ENCODE results near the gene IPO8. TPM values are rescaled to one million over a fixed set of nuclear protein-coding genes. Genes with fewer than 3 reads are reported as not detected.

IPO8 gene
- total RNA-seq, 4 donors from 2014 or later = 24.0 to 49.8 (median 34.4) TPM

DNA sequence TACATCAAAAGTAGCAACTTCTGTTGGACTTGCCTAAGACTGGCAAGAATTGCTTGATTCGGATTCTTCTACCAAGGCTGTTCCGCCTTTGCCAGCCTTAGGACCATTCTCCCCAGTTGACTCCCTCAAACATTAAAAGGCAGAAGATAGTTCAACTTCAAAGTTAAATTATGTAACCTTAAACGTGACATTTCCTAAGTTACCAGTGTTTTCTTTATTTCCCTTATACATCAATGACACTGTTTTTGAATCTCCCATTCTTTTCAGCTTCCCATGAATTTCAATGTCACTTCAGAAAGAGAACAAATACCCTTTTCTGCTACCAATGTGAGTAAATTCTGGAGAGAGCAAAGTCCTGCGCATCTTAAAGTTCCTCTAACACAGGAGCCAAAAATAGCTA lies 33.9 kb upstream of the IPO8 start:
- no peak overlapping the region for H3K4me3 ChIP-seq
- no peak for DNase-seq (ENCODE audit: low spot score in 2 of 2)
- 91% methylated on average over 4 of the region's 4 CpGs for WGBS
- H3K27me3 ChIP-seq = no peaks in the 10 kb centered on the region
- TF ChIP-seq POLR2A (IDR thresholded peaks at IDR 0.05) (no peak), POLR2AphosphoS5 (IDR thresholded peaks at IDR 0.05) (no peak), EP300 (IDR thresholded peaks at IDR 0.05) (no peak)
- TF ChIP-seq, protein P1, sequence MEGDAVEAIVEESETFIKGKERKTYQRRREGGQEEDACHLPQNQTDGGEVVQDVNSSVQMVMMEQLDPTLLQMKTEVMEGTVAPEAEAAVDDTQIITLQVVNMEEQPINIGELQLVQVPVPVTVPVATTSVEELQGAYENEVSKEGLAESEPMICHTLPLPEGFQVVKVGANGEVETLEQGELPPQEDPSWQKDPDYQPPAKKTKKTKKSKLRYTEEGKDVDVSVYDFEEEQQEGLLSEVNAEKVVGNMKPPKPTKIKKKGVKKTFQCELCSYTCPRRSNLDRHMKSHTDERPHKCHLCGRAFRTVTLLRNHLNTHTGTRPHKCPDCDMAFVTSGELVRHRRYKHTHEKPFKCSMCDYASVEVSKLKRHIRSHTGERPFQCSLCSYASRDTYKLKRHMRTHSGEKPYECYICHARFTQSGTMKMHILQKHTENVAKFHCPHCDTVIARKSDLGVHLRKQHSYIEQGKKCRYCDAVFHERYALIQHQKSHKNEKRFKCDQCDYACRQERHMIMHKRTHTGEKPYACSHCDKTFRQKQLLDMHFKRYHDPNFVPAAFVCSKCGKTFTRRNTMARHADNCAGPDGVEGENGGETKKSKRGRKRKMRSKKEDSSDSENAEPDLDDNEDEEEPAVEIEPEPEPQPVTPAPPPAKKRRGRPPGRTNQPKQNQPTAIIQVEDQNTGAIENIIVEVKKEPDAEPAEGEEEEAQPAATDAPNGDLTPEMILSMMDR (IDR thresholded peaks at IDR 0.05) = no peak
- H3K27ac ChIP-seq = no peak overlapping the region
- no peaks in the 10 kb centered on the region for H3K9me3 ChIP-seq
- peaks cover 4% of the 10 kb centered on the region for H3K4me1 ChIP-seq
- peaks cover 36% of the 10 kb centered on the region for H3K36me3 ChIP-seq

DNA sequence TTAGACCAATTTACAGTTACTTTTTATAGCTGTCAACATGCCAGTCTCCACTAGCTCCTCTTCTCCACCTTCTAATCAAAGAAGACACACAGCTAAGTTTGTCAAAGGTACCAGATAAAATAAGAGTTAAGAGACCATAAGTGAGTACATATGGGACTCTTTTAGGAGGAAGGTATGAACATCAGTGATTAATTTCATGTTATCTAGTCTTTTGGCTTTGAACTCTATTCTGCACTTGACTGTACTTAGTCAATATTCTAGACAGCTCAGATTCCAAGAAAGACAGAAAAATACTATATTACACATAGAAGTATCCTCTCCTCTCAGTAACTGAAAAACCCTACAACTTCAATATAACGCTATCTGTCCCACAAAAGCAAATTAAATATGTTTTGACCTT lies 31.0 kb upstream of the IPO8 start:
- H3K27ac ChIP-seq = no peak overlapping the region
- peaks cover 4% of the 10 kb centered on the region for H3K4me1 ChIP-seq
- H3K9me3 ChIP-seq = no peaks in the 10 kb centered on the region
- WGBS = 93% methylated on average over 1 of the region's 1 CpG
- no peak for DNase-seq (ENCODE audit: low spot score in 2 of 2)
- no peaks in the 10 kb centered on the region for H3K27me3 ChIP-seq
- H3K36me3 ChIP-seq = peaks cover 33% of the 10 kb centered on the region
- no peak overlapping the region for H3K4me3 ChIP-seq
- no peak for TF ChIP-seq POLR2AphosphoS5 (IDR thresholded peaks at IDR 0.05)
- TF ChIP-seq EP300 (IDR thresholded peaks at IDR 0.05) = no peak
- TF ChIP-seq, protein P1 (IDR thresholded peaks at IDR 0.05) = no peak
- TF ChIP-seq POLR2A (IDR thresholded peaks at IDR 0.05) = no peak

DNA sequence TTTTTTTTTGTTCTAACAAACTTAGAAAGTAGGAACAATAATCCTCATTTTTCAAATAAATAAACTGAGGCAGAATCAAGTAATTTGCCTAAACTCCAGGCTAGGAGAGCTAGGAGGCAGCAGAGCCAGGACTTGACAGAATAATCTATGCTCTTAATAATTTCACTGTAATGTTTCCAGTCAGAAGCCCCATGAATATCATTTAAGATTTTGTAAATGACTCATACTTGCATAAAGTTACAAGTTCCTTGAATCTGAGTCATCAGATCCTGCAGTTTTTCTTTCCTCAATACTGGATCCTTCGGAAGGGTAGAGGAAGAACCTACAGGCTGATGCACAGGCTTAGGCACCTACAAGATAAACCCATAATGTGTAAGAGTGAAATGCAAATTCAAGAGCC lies 30.1 kb upstream of the IPO8 start:
- WGBS = 26% methylated on average over 1 of the region's 1 CpG
- H3K27ac ChIP-seq = no peak overlapping the region
- H3K4me3 ChIP-seq = no peak overlapping the region
- H3K27me3 ChIP-seq = no peaks in the 10 kb centered on the region
- H3K4me1 ChIP-seq = peaks cover 4% of the 10 kb centered on the region
- TF ChIP-seq EP300 (IDR thresholded peaks at IDR 0.05) (no peak), POLR2A (IDR thresholded peaks at IDR 0.05) (no peak), POLR2AphosphoS5 (IDR thresholded peaks at IDR 0.05) (no peak)
- TF ChIP-seq, protein P1 (IDR thresholded peaks at IDR 0.05) = no peak
- peaks cover 42% of the 10 kb centered on the region for H3K36me3 ChIP-seq
- no peak for DNase-seq (ENCODE audit: low spot score in 2 of 2)
- H3K9me3 ChIP-seq = no peaks in the 10 kb centered on the region

DNA sequence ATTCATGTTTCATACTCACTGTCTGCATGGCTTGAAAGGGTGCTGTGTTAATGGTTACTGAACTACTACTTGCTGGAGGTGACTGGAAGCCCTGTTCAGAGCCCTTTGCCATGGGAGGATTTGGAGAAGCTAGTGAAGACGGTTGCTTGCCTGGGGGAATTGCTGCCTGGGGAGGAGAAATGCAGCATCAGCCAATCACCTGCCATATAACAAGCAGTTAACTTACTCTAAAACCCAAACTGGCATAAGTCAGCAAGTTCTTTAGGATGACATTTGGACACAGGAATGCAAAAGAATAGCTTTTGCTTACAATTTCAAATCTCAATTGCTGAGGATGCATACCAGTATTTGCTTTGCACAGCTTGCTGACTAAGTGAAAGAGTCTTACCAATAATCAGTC lies 23.4 kb upstream of the IPO8 start:
- Histone ChIP-seq H3K27ac (no peak overlapping the region), H3K4me3 (no peak overlapping the region), H3K4me1 (no peaks in the 10 kb centered on the region), H3K27me3 (no peaks in the 10 kb centered on the region), H3K36me3 (peaks cover 49% of the 10 kb centered on the region), H3K9me3 (no peaks in the 10 kb centered on the region)
- no peak for DNase-seq (ENCODE audit: low spot score in 2 of 2)
- TF ChIP-seq POLR2A (IDR thresholded peaks at IDR 0.05) (no peak), POLR2AphosphoS5 (IDR thresholded peaks at IDR 0.05) (no peak), EP300 (IDR thresholded peaks at IDR 0.05) (no peak)
- TF ChIP-seq, protein P1 (IDR thresholded peaks at IDR 0.05) = no peak
- 64% methylated on average over 1 of the region's 1 CpG for WGBS

DNA sequence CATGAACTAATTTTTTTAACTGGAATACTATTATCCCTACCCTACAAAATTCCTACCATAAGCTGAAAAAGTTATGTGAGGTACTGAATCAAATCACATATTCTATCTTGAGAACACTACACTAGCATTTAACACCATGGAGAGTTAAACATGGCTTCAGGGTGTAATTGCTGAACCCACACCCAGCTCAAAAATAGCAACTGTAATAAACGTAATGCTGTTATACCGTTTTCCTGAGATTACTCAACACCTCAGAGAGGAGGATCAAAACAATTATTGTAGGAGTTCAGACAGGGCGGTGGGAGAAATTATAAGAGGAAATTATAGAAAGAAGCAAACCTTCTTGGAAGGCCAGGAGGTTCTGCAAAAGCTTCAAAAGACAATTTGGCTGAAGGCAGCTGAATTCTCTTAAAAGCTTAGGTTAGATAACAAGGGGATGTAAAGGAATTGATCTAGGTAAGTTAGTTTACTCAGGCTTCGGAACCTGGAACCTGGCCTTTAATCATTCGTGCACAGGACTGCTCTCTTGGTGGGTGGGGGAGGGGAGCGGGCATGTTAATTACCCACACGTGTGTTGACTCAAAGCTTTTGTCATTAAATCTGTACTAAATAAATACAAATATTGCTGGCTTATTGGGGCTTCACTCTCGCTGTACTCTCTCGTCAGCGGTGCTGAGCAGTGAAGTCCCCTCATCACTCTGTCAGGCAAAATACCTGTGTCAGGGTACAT lies 12.1 kb upstream of the IPO8 start:
- Histone ChIP-seq H3K27me3 (no peaks in the 10 kb centered on the region), H3K9me3 (no peaks in the 10 kb centered on the region), H3K27ac (no peak overlapping the region), H3K36me3 (peaks cover 21% of the 10 kb centered on the region), H3K4me1 (no peaks in the 10 kb centered on the region), H3K4me3 (no peak overlapping the region)
- 56% methylated on average over 10 of the region's 10 CpGs for WGBS
- no peak for DNase-seq (ENCODE audit: low spot score in 2 of 2)
- TF ChIP-seq POLR2A (IDR thresholded peaks at IDR 0.05) (no peak), EP300 (IDR thresholded peaks at IDR 0.05) (no peak), POLR2AphosphoS5 (IDR thresholded peaks at IDR 0.05) (no peak)
- TF ChIP-seq, protein P1 (IDR thresholded peaks at IDR 0.05) = no peak
